ENCODE measurements around the gene APH1B. TPM values are rescaled to one million over a fixed set of nuclear protein-coding genes. Genes with fewer than 3 reads are reported as not detected.

The APH1B gene
- total RNA-seq, 3 donors from 2014 or later, result 1.9 to 4.2 (median 3.7) TPM

GRCh38 chr15:63353887-63354286 lies 76.5 kb downstream of the APH1B start:
- no peaks in the 10 kb centered on the region for H3K4me1 Mint-ChIP-seq (ENCODE audit: low read depth)
- H3K9me3 Mint-ChIP-seq, result no peaks in the 10 kb centered on the region
- ATAC-seq (no peak), DNase-seq (no peak)
- H3K4me3 Mint-ChIP-seq, result no peak overlapping the region
- no peaks in the 10 kb centered on the region for H3K36me3 Mint-ChIP-seq (ENCODE audit: insufficient read depth)
- H3K27me3 Mint-ChIP-seq (ENCODE audit: low read depth), result peaks cover 2% of the 10 kb centered on the region

- ATAC-seq (no peak), DNase-seq (no peak)
- Mint-ChIP-seq H3K36me3 (ENCODE audit: insufficient read depth) (no peaks in the 10 kb centered on the region), H3K27me3 (ENCODE audit: low read depth) (peaks cover 4% of the 10 kb centered on the region), H3K4me1 (ENCODE audit: low read depth) (no peaks in the 10 kb centered on the region), H3K4me3 (no peak overlapping the region), H3K9me3 (no peaks in the 10 kb centered on the region)
Observed at GRCh38 chr15:63354821-63355650, 77.6 kb downstream of the APH1B start.

- H3K27me3 Mint-ChIP-seq (ENCODE audit: low read depth), result peaks cover 7% of the 10 kb centered on the region
- DNase-seq (no peak), ATAC-seq (no peak)
- H3K4me1 Mint-ChIP-seq (ENCODE audit: low read depth), result no peaks in the 10 kb centered on the region
- no peak overlapping the region for H3K4me3 Mint-ChIP-seq
- H3K36me3 Mint-ChIP-seq (ENCODE audit: insufficient read depth), result no peaks in the 10 kb centered on the region
- no peaks in the 10 kb centered on the region for H3K9me3 Mint-ChIP-seq
Observed at GRCh38 chr15:63357061-63357460, 79.7 kb downstream of the APH1B start.

- Mint-ChIP-seq H3K27me3 (ENCODE audit: low read depth) (peaks cover 7% of the 10 kb centered on the region), H3K4me3 (no peak overlapping the region), H3K4me1 (ENCODE audit: low read depth) (no peaks in the 10 kb centered on the region)
Observed at GRCh38 chr15:63357731-63358130, 80.3 kb downstream of the APH1B start.

GRCh38 chr15:63358241-63359029 lies 81.0 kb downstream of the APH1B start:
- Mint-ChIP-seq H3K36me3 (ENCODE audit: insufficient read depth) (no peaks in the 10 kb centered on the region), H3K9me3 (no peaks in the 10 kb centered on the region), H3K4me1 (ENCODE audit: low read depth) (no peaks in the 10 kb centered on the region), H3K27me3 (ENCODE audit: low read depth) (peaks cover 7% of the 10 kb centered on the region), H3K4me3 (no peak overlapping the region)
- no peak for ATAC-seq
- no peak for DNase-seq

More at GRCh38 chr15:63357731-63358130, 80.3 kb downstream of the APH1B start:
- DNase-seq (no peak), ATAC-seq (no peak)
- H3K36me3 Mint-ChIP-seq (ENCODE audit: insufficient read depth), result no peaks in the 10 kb centered on the region
- H3K9me3 Mint-ChIP-seq, result no peaks in the 10 kb centered on the region

Other genes with a start within 250 kb of the APH1B start
- 10 to 100 TPM in 1 of 3 donors, 1 to 10 TPM in 2; 9.5 to 11.4 (median 9.5) TPM for gene TPM1, start 234.9 kb upstream of the APH1B start, total RNA-seq
- gene LACTB, start 155.7 kb upstream of the APH1B start, total RNA-seq, result 10 to 100 TPM; 13.6 to 16.5 (median 14.2) TPM
- 100 to 1,000 TPM in 1 of 3 donors, 10 to 100 TPM in 2; 82.0 to 114 (median 91.8) TPM for gene RPS27L, start 120.1 kb upstream of the APH1B start, total RNA-seq
- 100 to 1,000 TPM; 127 to 166 (median 152) TPM for gene RAB8B, start 88.0 kb upstream of the APH1B start, total RNA-seq
- gene CA12, start 104.2 kb downstream of the APH1B start, total RNA-seq, result under 1 TPM; 0.08 to 0.15 (median 0.14) TPM
- 10 to 100 TPM; 34.2 to 40.9 (median 35.5) TPM for gene USP3, start 227.0 kb downstream of the APH1B start, total RNA-seq